Measurements from ENCODE around the gene LRRC2.

DNA sequence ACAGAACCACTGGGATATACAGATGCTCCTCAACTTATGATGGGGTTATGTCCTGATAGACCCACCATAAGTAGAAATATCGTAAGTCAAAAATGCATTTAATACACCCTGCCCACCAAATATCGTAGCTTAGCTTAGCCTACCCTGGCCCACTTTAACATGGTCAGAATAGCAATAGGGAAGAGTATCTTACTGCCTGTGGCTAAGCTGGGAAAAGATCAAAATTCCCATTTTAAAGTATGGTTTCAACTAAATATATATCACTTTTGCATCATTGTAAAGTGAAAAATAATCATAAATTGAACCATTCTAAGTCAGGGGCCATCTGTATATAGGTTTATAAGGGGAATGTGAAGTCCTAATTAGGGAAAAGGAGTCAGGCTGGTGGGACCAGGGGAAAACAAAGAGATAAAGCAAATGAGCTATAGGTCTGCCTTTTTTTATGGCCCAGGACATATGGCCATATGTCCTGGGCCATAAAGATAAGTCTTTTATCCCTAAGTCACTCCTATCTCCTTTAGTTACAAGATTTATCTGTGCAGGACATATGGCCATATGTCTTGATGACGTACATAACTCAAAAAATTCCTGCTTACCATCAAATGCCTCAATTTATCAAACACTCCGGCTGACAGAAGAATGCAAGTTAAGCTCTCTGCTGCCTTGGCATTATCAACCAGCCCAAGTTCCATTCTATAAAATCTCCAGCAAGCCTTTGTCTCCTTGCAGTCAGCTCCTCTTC is 57.1 kb downstream of the LRRC2 start:
- TF ChIP-seq, protein P1, sequence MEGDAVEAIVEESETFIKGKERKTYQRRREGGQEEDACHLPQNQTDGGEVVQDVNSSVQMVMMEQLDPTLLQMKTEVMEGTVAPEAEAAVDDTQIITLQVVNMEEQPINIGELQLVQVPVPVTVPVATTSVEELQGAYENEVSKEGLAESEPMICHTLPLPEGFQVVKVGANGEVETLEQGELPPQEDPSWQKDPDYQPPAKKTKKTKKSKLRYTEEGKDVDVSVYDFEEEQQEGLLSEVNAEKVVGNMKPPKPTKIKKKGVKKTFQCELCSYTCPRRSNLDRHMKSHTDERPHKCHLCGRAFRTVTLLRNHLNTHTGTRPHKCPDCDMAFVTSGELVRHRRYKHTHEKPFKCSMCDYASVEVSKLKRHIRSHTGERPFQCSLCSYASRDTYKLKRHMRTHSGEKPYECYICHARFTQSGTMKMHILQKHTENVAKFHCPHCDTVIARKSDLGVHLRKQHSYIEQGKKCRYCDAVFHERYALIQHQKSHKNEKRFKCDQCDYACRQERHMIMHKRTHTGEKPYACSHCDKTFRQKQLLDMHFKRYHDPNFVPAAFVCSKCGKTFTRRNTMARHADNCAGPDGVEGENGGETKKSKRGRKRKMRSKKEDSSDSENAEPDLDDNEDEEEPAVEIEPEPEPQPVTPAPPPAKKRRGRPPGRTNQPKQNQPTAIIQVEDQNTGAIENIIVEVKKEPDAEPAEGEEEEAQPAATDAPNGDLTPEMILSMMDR (IDR thresholded peaks at IDR 0.05), result no peak
- TF ChIP-seq POLR2A (IDR thresholded peaks at IDR 0.05), result no peak

Measured in adrenal gland (tissue), 5 donors.